GM12878 (cell line): ENCODE measurements around the gene ADGRL3. TPM values are rescaled to one million over a fixed set of nuclear protein-coding genes. Genes with fewer than 3 reads are reported as not detected.

ENCODE experiments used
- ATAC-seq: fragments of 200-7000 bp; cut with Tn5 transposase; 3 replicates; pipeline ENCODE4 v1.9.1; 2020; ENCODE audit warnings: mild to moderate bottlenecking, moderate library complexity
- BruUV-seq: library from RNA; stranded (reverse); fragments of 400-500 nt; replicated peaks from 2 replicates; lab custom pipeline; 2021; lab: Mats Ljungman, UMichigan
- CTCF ChIA-PET: fragments of 300-600 bp; sonication (Branson Sonifier 250); formaldehyde crosslinking; extraction: SDS; loops from one replicate; lab custom pipeline; 2021; ENCODE audit warnings: inconsistent platforms; lab: Yijun Ruan, JAX
- POLR2A ChIA-PET: fragments of 350-600 bp; formaldehyde crosslinking; extraction: SDS; loops from one replicate; lab custom pipeline; 2021; ENCODE audit warnings: inconsistent platforms; lab: Charles Lee
- RAD21 ChIA-PET: fragments of 300-600 bp; sonication (Branson Sonifier 250); formaldehyde crosslinking; loops from one replicate; lab custom pipeline; 2023; ENCODE audit warnings: antibody characterized with exemption; ENCODE audit not compliant: unreplicated experiment; lab: Charles Lee
- SMC1A ChIA-PET: fragments of 300-600 bp; sonication (Branson Sonifier 250); formaldehyde crosslinking; loops from one replicate; lab custom pipeline; 2023; ENCODE audit not compliant: unreplicated experiment, uncharacterized antibody; lab: Charles Lee
- DNase-seq: peaks from one replicate; pipeline ENCODE4 v3.0.0-alpha.2; 2011; ENCODE audit warnings: low read depth, low spot score
- FAIRE-seq: peaks from 3 replicates; lab custom pipeline; 2011; peaks lifted over from hg19 to GRCh38; lab: Jason Lieb, UNC
- H2AFZ ChIP-seq: 2 replicates; pipeline ENCODE4 v1.6.0; 2011; ENCODE audit warnings: low read depth, low read length, control low read depth; ENCODE audit not compliant: control insufficient read depth
- H3K27ac ChIP-seq: 2 replicates; pipeline ENCODE4 v1.5.1; 2011; ENCODE audit warnings: control low read depth; ENCODE audit not compliant: control insufficient read depth, insufficient read depth
- H3K27me3 ChIP-seq, 2 experiments: replicated peaks in 1 of 2; 2 replicates each; pipeline versions ENCODE4 v1.6.0 to v1.6.1; 2011; ENCODE audit warnings: low read length in 1 of 2; ENCODE audit not compliant: control insufficient read depth in 2 of 2, insufficient read depth in 2 of 2
- H3K36me3 ChIP-seq, 2 experiments: 2 replicates each; pipeline ENCODE4 v1.5.1; 2011; ENCODE audit warnings: low read length in 1 of 2; ENCODE audit not compliant: control insufficient read depth in 2 of 2, insufficient read depth in 2 of 2
- H3K4me1 ChIP-seq: 2 replicates; pipeline ENCODE4 v1.6.1; 2011; ENCODE audit warnings: mild to moderate bottlenecking, low read length, moderate library complexity, mixed read lengths; ENCODE audit not compliant: control insufficient read depth, insufficient read depth
- H3K4me2 ChIP-seq: 2 replicates; pipeline ENCODE4 v1.6.0; 2011; ENCODE audit warnings: control low read depth; ENCODE audit not compliant: control insufficient read depth, insufficient read depth
- H3K4me3 ChIP-seq: fragments of 200-600 bp; sonication (generic); 2 replicates; pipeline ENCODE4 v1.5.1; 2016
- H3K79me2 ChIP-seq: 2 replicates; pipeline ENCODE4 v1.6.0; 2011; ENCODE audit warnings: low read length; ENCODE audit not compliant: control insufficient read depth, insufficient read depth
- H3K9ac ChIP-seq: 2 replicates; pipeline ENCODE4 v1.8.0; 2011; ENCODE audit warnings: low read length, control low read depth, mixed read lengths; ENCODE audit not compliant: control insufficient read depth, insufficient read depth
- H3K9me3 ChIP-seq: replicated peaks from 3 replicates; pipeline ENCODE4 v1.5.1; 2011; ENCODE audit warnings: mild to moderate bottlenecking, low read length; ENCODE audit not compliant: control insufficient read depth, insufficient read depth
- H4K20me1 ChIP-seq: 2 replicates; pipeline ENCODE4 v1.6.0; 2011; ENCODE audit not compliant: control insufficient read depth, insufficient read depth
- CREM ChIP-seq: IDR thresholded peaks from 2 replicates; pipeline ENCODE4 v1.6.1; 2014; ENCODE audit warnings: antibody characterized with exemption, low read depth
- E4F1 ChIP-seq: fragments of 450-650 bp; IDR thresholded peaks from 2 replicates; pipeline ENCODE4 v1.6.1; 2018; ENCODE audit warnings: borderline replicate concordance, mild to moderate bottlenecking; ENCODE audit not compliant: partially characterized antibody
- ELK1 ChIP-seq: IDR thresholded peaks from 2 replicates; pipeline ENCODE4 v1.6.1; 2012; ENCODE audit warnings: low read depth, low read length, improper control_type of control experiment
- FOXK2 ChIP-seq: fragments of 450-650 bp; IDR thresholded peaks from 2 replicates; pipeline ENCODE4 v1.6.1; 2017; ENCODE audit warnings: mild to moderate bottlenecking, moderate library complexity
- FOXM1 ChIP-seq: IDR thresholded peaks from 2 replicates; pipeline ENCODE4 v1.6.1; 2012; ENCODE audit warnings: low read depth, mild to moderate bottlenecking, inconsistent platforms, low read length, moderate library complexity
- KAT2A ChIP-seq: conservative IDR thresholded peaks from 2 replicates; pipeline ENCODE4 v1.6.1; 2011; ENCODE audit warnings: low read depth, low read length; ENCODE audit not compliant: control insufficient read depth
- MEF2B ChIP-seq: fragments of 450-650 bp; IDR thresholded peaks from 2 replicates; pipeline ENCODE4 v1.6.1; 2018; ENCODE audit warnings: mild to moderate bottlenecking, moderate library complexity; ENCODE audit not compliant: partially characterized antibody, poor library complexity, severe bottlenecking
- PKNOX1 ChIP-seq: fragments of 450-650 bp; IDR thresholded peaks from 2 replicates; pipeline ENCODE4 v1.6.1; 2016; ENCODE audit warnings: mild to moderate bottlenecking
- YBX1 ChIP-seq: fragments of 450-650 bp; IDR thresholded peaks from 2 replicates; pipeline ENCODE4 v1.6.1; 2016; ENCODE audit warnings: antibody characterized with exemption
- ZBED1 ChIP-seq: IDR thresholded peaks from 2 replicates; pipeline ENCODE4 v1.6.1; 2016; ENCODE audit warnings: borderline replicate concordance
- WGBS: methylation state at CpG from one replicate; pipeline ENCODE4 v1.1.6; 2016; ENCODE audit warnings: low lambda C conversion rate; ENCODE audit not compliant: insufficient replicate concordance, insufficient coverage; ENCODE audit errors: missing lambda C conversion rate; 5-methylcytosine and 5-hydroxymethylcytosine counted together
- in situ Hi-C: fragments of 300-500 bp; cut with MboI; formaldehyde crosslinking; loops from 9 replicates; pipeline ENCODE4 v1.14.3; 2018; ENCODE audit warnings: mixed read lengths
- intact Hi-C: fragments of 100-400 bp; cut with micrococcal nuclease; formaldehyde crosslinking; loops from one replicate; pipeline ENCODE4 v1.14.2; 2022; ENCODE audit not compliant: unreplicated experiment
- polyA plus RNA-seq, 11 experiments: library from polyadenylated mRNA; depleted of rRNA in 4 of 11; unstranded in 6 of 11; stranded (reverse) in 5 of 11; fragments of >200 nt; fragmentation: Nextera tagmentation in 4 of 11; fragmentation: Illumina TruSeq in 1 of 11; extraction: Ambion mirVana in 4 of 11; extraction: Trizol in 1 of 11; gene quantifications; 1 replicate in 1 of 11; 2 replicates in 10 of 11; pipeline versions ENCODE4 v1.2.1 to v1.2.3, GENCODE V29; 2011 to 2016; ENCODE audit warnings: inconsistent platforms in 2 of 11, missing spikeins in 2 of 11, low read depth in 1 of 11
- total RNA-seq, 4 experiments: library from RNA; depleted of rRNA in 3 of 4; stranded (reverse); fragments of >200 nt in 3 of 4; fragmentation: Illumina TruSeq in 1 of 4; extraction: Trizol in 1 of 4; gene quantifications; 2 replicates each; pipeline versions ENCODE4 v1.2.1 to v1.2.3, GENCODE V29; 2013 to 2021

ADGRL3 gene
- total and polyA plus RNA-seq, 10 of the 15 experiments (the other 5 are each of a cell fraction or from before 2014, with no cell fraction given) = 1.1 TPM; not detected in 9

- TF ChIP-seq FOXK2 (no peak), YBX1 (no peak), MEF2B (no peak), CREM (no peak), KAT2A (no peak), E4F1 (no peak), ELK1 (no peak)
Observed at GRCh38 chr4:61395754-61396153, 195.6 kb downstream of the ADGRL3 start (continued).

GRCh38 chr4:61397174-61397573 lies 197.0 kb downstream of the ADGRL3 start:
- SMC1A ChIA-PET = no interaction called here
- intact Hi-C loops (no loop called here), in situ Hi-C loops (no loop called here)
- CTCF ChIA-PET = no interaction called here
- H3K27ac ChIP-seq = no peak overlapping the region
- H3K79me2 ChIP-seq = no peaks in the 10 kb centered on the region
- WGBS = 7% methylated on average over 1 of the region's 1 CpG
- POLR2A ChIA-PET = no interaction called here
- no peak for TF ChIP-seq PKNOX1
- no peak for TF ChIP-seq ZBED1
- TF ChIP-seq FOXM1 = no peak
- no peak overlapping the region for H3K4me2 ChIP-seq
- no peaks in the 10 kb centered on the region for H3K36me3 ChIP-seq
- no peaks in the 10 kb centered on the region for H4K20me1 ChIP-seq
- RAD21 ChIA-PET = no interaction called here
- DNase-seq (no peak), FAIRE-seq (no peak), ATAC-seq (no peak)
- H2AFZ ChIP-seq = no peak overlapping the region
- no peaks in the 10 kb centered on the region for H3K27me3 ChIP-seq
- H3K4me3 ChIP-seq = no peak overlapping the region
- no peak overlapping the region for H3K9ac ChIP-seq
- no peaks in the 10 kb centered on the region for H3K4me1 ChIP-seq
- H3K9me3 ChIP-seq = no peaks in the 10 kb centered on the region
- BruUV-seq = no TSS peak
